HCT116 (cell line): ENCODE results near the gene FNDC3B. TPM values are rescaled to one million over a fixed set of nuclear protein-coding genes. Genes with fewer than 3 reads are reported as not detected.

Experiments used
- ATAC-seq: fragments of 200-7000 bp; cut with Tn5 transposase; 2 replicates; pipeline ENCODE4 v1.9.1; 2020; ENCODE audit warnings: mild to moderate bottlenecking, moderate library complexity
- BruUV-seq: library from RNA; stranded (reverse); fragments of 400-500 nt; replicated peaks from 2 replicates; lab custom pipeline; 2021; lab: Mats Ljungman, UMichigan
- CTCF ChIA-PET: fragments of 300-600 bp; sonication (Branson Sonifier 250); formaldehyde crosslinking; loops from one replicate; lab custom pipeline; 2021; ENCODE audit warnings: antibody characterized with exemption; lab: Charles Lee
- POLR2A ChIA-PET: fragments of 300-600, 350-600 bp; sonication (Branson Sonifier 250); formaldehyde crosslinking; loops from one replicate; lab custom pipeline; 2021; ENCODE audit warnings: antibody characterized with exemption; lab: Charles Lee
- RAD21 ChIA-PET, 2 experiments: fragments of 300-600 bp; sonication (Branson Sonifier 250); formaldehyde crosslinking; loops; one replicate each; lab custom pipeline; 2023; ENCODE audit warnings: low total read pairs in 2 of 2; ENCODE audit not compliant: uncharacterized antibody in 2 of 2, unreplicated experiment in 2 of 2, low non-redundant PET in 1 of 2; lab: Charles Lee
- DNase-seq: peaks from one replicate; pipeline ENCODE4 v3.0.0-alpha.2; 2010; ENCODE audit warnings: low read depth, low spot score
- H2AFZ ChIP-seq: fragments of 200-600 bp; shearing (Covaris generic), sonication (generic); 2 replicates; pipeline ENCODE4 v1.6.1; 2017; ENCODE audit warnings: low read depth, mixed run types, mixed read lengths, antibody characterized with exemption, low read length; ENCODE audit not compliant: poor library complexity, severe bottlenecking
- H3K27ac ChIP-seq: 2 replicates; pipeline ENCODE4 v1.5.1; 2012; ENCODE audit warnings: low read depth, low read length
- H3K27me3 ChIP-seq: fragments of 200-600 bp; sonication (generic); 2 replicates; pipeline ENCODE4 v1.6.1; 2016; ENCODE audit warnings: mixed run types, low read length, mixed read lengths; ENCODE audit not compliant: insufficient read depth
- H3K36me3 ChIP-seq, 2 experiments: fragments of 200-500 bp in 1 of 2; fragments of 200-600 bp in 1 of 2; sonication (Bioruptor generic) in 1 of 2; sonication (generic) in 1 of 2; 2 replicates each; pipeline versions ENCODE4 v1.5.1 to v1.6.1; 2014 to 2016; ENCODE audit warnings: low read length in 2 of 2, inconsistent platforms in 1 of 2, mixed read lengths in 1 of 2, mixed run types in 1 of 2; ENCODE audit not compliant: insufficient read depth in 2 of 2, control insufficient read depth in 1 of 2
- H3K4me1 ChIP-seq, 2 experiments: fragments of 200-600 bp in 1 of 2; sonication (generic) in 1 of 2; 2 replicates each; pipeline versions ENCODE4 v1.5.1 to v1.6.1; 2012 to 2017; ENCODE audit warnings: low read length in 2 of 2, inconsistent platforms in 1 of 2, mild to moderate bottlenecking in 1 of 2, mixed read lengths in 1 of 2, mixed run types in 1 of 2, moderate library complexity in 1 of 2; ENCODE audit not compliant: insufficient read depth in 2 of 2, control insufficient read depth in 1 of 2
- H3K4me2 ChIP-seq: fragments of 200-600 bp; sonication (generic); 2 replicates; pipeline ENCODE4 v1.6.1; 2017; ENCODE audit warnings: mixed run types, low read length, mixed read lengths
- H3K4me3 ChIP-seq, 2 experiments: fragments of 200-600 bp in 1 of 2; sonication (generic) in 1 of 2; replicated peaks in 1 of 2; 2 replicates each; pipeline ENCODE4 v1.5.1; 2011 to 2016; ENCODE audit warnings: low read length in 2 of 2, control low read depth in 1 of 2, low read depth in 1 of 2, mild to moderate bottlenecking in 1 of 2, mixed read lengths in 1 of 2, mixed run types in 1 of 2
- H3K79me2 ChIP-seq: fragments of 200-600 bp; sonication (generic); 2 replicates; pipeline ENCODE4 v1.6.1; 2017; ENCODE audit warnings: mild to moderate bottlenecking, mixed run types, low read length, moderate library complexity, mixed read lengths; ENCODE audit not compliant: insufficient read depth
- H3K9ac ChIP-seq: fragments of 200-600 bp; sonication (generic); 2 replicates; pipeline ENCODE4 v1.6.1; 2016; ENCODE audit warnings: low read length, mixed read lengths
- H3K9me2 ChIP-seq: fragments of 200-600 bp; sonication (generic), shearing (Covaris generic); 2 replicates; pipeline ENCODE4 v1.6.1; 2017; ENCODE audit warnings: mixed run types, mild to moderate bottlenecking, moderate library complexity; ENCODE audit not compliant: insufficient read depth
- H3K9me3 ChIP-seq, 2 experiments: fragments of 200-500 bp in 1 of 2; fragments of 200-600 bp in 1 of 2; sonication (Bioruptor generic) in 1 of 2; sonication (generic) in 1 of 2; 2 replicates each; pipeline ENCODE4 v1.6.1; 2014 to 2017; ENCODE audit warnings: low read length in 2 of 2, mixed read lengths in 2 of 2, inconsistent platforms in 1 of 2, low read depth in 1 of 2, mild to moderate bottlenecking in 1 of 2, mixed run types in 1 of 2, moderate library complexity in 1 of 2; ENCODE audit not compliant: control insufficient read depth in 1 of 2, insufficient read depth in 1 of 2
- H4K20me1 ChIP-seq: fragments of 200-600 bp; sonication (generic), shearing (Covaris generic); 2 replicates; pipeline ENCODE4 v1.6.1; 2017; ENCODE audit warnings: mixed run types, mild to moderate bottlenecking, moderate library complexity; ENCODE audit not compliant: insufficient read depth
- CBX3 ChIP-seq: IDR thresholded peaks from 2 replicates; pipeline ENCODE4 v1.6.1; 2012; ENCODE audit warnings: low read depth
- CEBPB ChIP-seq: IDR thresholded peaks from 2 replicates; pipeline ENCODE4 v1.6.1; 2012; ENCODE audit warnings: low read depth
- CTCF ChIP-seq, 3 experiments: fragments of 200-600 bp in 1 of 3; sonication (generic) in 1 of 3; IDR thresholded peaks in 2 of 3; conservative IDR thresholded peaks in 1 of 3; 2 replicates each; pipeline ENCODE4 v1.5.1; 2012 to 2017; ENCODE audit warnings: low read depth in 2 of 3, low read length in 2 of 3, antibody characterized with exemption in 1 of 3, borderline replicate concordance in 1 of 3, control low read depth in 1 of 3, mild to moderate bottlenecking in 1 of 3, mixed read lengths in 1 of 3, mixed run types in 1 of 3, moderate library complexity in 1 of 3; ENCODE audit not compliant: insufficient read depth in 1 of 3
- ELF1 ChIP-seq: IDR thresholded peaks from 2 replicates; pipeline ENCODE4 v1.6.1; 2012; ENCODE audit warnings: low read depth, borderline replicate concordance
- EZH2 ChIP-seq: fragments of 200-600 bp; sonication (generic); IDR thresholded peaks from 2 replicates; pipeline ENCODE4 v1.6.1; 2017; ENCODE audit warnings: antibody characterized with exemption, mixed run types
- EZH2phosphoT487 ChIP-seq: fragments of 200-600 bp; IDR thresholded peaks from 2 replicates; pipeline ENCODE4 v1.6.1; 2018; ENCODE audit warnings: antibody characterized with exemption, borderline replicate concordance
- FOSL1 ChIP-seq: IDR thresholded peaks from 2 replicates; pipeline ENCODE4 v1.6.1; 2012; ENCODE audit warnings: low read depth
- JUND ChIP-seq: IDR thresholded peaks from 2 replicates; pipeline ENCODE4 v1.6.1; 2012
- POLR2A ChIP-seq: IDR thresholded peaks from 2 replicates; pipeline ENCODE4 v1.7.0; 2011; ENCODE audit warnings: borderline replicate concordance; ENCODE audit not compliant: insufficient read depth, insufficient read length; ENCODE audit errors: extremely low read depth
- POLR2AphosphoS5 ChIP-seq: IDR thresholded peaks from 2 replicates; pipeline ENCODE4 v1.6.1; 2011; ENCODE audit warnings: mild to moderate bottlenecking, low read depth, low read length, moderate library complexity
- RAD21 ChIP-seq: IDR thresholded peaks from 2 replicates; pipeline ENCODE4 v1.6.1; 2012; ENCODE audit warnings: low read depth, mild to moderate bottlenecking
- REST ChIP-seq: IDR thresholded peaks from 2 replicates; pipeline ENCODE4 v1.6.1; 2012; ENCODE audit warnings: low read depth
- SP1 ChIP-seq: IDR thresholded peaks from 2 replicates; pipeline ENCODE4 v1.6.1; 2012; ENCODE audit warnings: low read depth
- SRF ChIP-seq: IDR thresholded peaks from 2 replicates; pipeline ENCODE4 v1.6.1; 2012; ENCODE audit warnings: low read depth
- TCF7L2 ChIP-seq: IDR thresholded peaks from 2 replicates; pipeline ENCODE4 v1.7.0; 2011; ENCODE audit warnings: borderline replicate concordance, inconsistent platforms; ENCODE audit not compliant: insufficient read depth, insufficient read length; ENCODE audit errors: extremely low read depth
- YY1 ChIP-seq: IDR thresholded peaks from 2 replicates; pipeline ENCODE4 v1.6.1; 2011; ENCODE audit warnings: low read length, low read depth, moderate library complexity, mild to moderate bottlenecking; ENCODE audit not compliant: insufficient replicate concordance; ENCODE audit errors: extremely low read depth
- ZNF274 ChIP-seq: fragments of 200-500 bp; sonication (Bioruptor generic); IDR thresholded peaks from 2 replicates; pipeline ENCODE4 v1.6.1; 2014; ENCODE audit warnings: mild to moderate bottlenecking, low read depth, low read length, inconsistent platforms
- intact Hi-C: fragments of 100-400 bp; cut with micrococcal nuclease; formaldehyde crosslinking; loops from 2 replicates; pipeline ENCODE4 v1.10.0; 2022
- total RNA-seq: library from RNA; stranded (reverse); gene quantifications from one replicate; pipeline ENCODE4 v1.2.1, GENCODE V29; 2021; ENCODE audit not compliant: unreplicated experiment
- TF ChIP-seq, protein P1 (sequence below): IDR thresholded peaks from 2 replicates; pipeline ENCODE4 v1.6.1; 2011; ENCODE audit warnings: mild to moderate bottlenecking, low read length, moderate library complexity; ENCODE audit not compliant: insufficient replicate concordance; ENCODE audit errors: extremely low read depth
- TF ChIP-seq, protein P2 (sequence below): IDR thresholded peaks from 2 replicates; pipeline ENCODE4 v1.6.1; 2012

The FNDC3B gene
- total RNA-seq, 1 experiment from 2014 or later: 45.7 TPM

GRCh38 chr3:172262991-172263608, 223.7 kb downstream of the FNDC3B start:
- POLR2A ChIA-PET: no interaction called here
- no peaks in the 10 kb centered on the region for H3K36me3 ChIP-seq
- BruUV-seq: no TSS peak

More at GRCh38 chr3:172262991-172263608, 223.7 kb downstream of the FNDC3B start:
- Histone ChIP-seq H3K4me2 (no peak overlapping the region), H3K9me3 (no peaks in the 10 kb centered on the region), H3K9me2 (no peaks in the 10 kb centered on the region), H4K20me1 (no peaks in the 10 kb centered on the region), H3K4me3 (no peak overlapping the region), H3K27me3 (no peaks in the 10 kb centered on the region), H2AFZ (no peak overlapping the region), H3K79me2 (no peaks in the 10 kb centered on the region), H3K27ac (no peak overlapping the region), H3K9ac (no peak overlapping the region), H3K4me1 (no peaks in the 10 kb centered on the region)
- intact Hi-C loops: no loop called here
- TF ChIP-seq ELF1 (no peak), EZH2phosphoT487 (no peak), CBX3 (no peak), TCF7L2 (no peak), SRF (no peak), CTCF (IDR thresholded peaks at IDR 0.05 in 2 of 3, conservative IDR thresholded peaks at IDR 0.05 in 1 of 3; ENCODE audit: borderline replicate concordance in 1 of 3, insufficient read depth in 1 of 3, low read depth in 2 of 3, low read length in 2 of 3) (no peak), RAD21 (no peak), CEBPB (no peak), REST (no peak), ZNF274 (no peak), SP1 (no peak), POLR2A (no peak), YY1 (no peak), EZH2 (no peak), JUND (no peak), FOSL1 (no peak), POLR2AphosphoS5 (no peak)
- TF ChIP-seq, protein P1, sequence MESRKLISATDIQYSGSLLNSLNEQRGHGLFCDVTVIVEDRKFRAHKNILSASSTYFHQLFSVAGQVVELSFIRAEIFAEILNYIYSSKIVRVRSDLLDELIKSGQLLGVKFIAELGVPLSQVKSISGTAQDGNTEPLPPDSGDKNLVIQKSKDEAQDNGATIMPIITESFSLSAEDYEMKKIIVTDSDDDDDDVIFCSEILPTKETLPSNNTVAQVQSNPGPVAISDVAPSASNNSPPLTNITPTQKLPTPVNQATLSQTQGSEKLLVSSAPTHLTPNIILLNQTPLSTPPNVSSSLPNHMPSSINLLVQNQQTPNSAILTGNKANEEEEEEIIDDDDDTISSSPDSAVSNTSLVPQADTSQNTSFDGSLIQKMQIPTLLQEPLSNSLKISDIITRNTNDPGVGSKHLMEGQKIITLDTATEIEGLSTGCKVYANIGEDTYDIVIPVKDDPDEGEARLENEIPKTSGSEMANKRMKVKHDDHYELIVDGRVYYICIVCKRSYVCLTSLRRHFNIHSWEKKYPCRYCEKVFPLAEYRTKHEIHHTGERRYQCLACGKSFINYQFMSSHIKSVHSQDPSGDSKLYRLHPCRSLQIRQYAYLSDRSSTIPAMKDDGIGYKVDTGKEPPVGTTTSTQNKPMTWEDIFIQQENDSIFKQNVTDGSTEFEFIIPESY: no peak
- TF ChIP-seq, protein P2, sequence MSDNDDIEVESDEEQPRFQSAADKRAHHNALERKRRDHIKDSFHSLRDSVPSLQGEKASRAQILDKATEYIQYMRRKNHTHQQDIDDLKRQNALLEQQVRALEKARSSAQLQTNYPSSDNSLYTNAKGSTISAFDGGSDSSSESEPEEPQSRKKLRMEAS: no peak
- no peak for ATAC-seq
- ChIA-PET CTCF (no interaction called here), RAD21 (no interaction called here)
- DNase-seq: no peak
